Fibroblast of lung (primary cell): ENCODE results near the gene PIK3CD. TPM values are rescaled to one million over a fixed set of nuclear protein-coding genes. Genes with fewer than 3 reads are reported as not detected.

ENCODE experiments used
- DNase-seq, 2 donors: peaks; one replicate each; pipeline versions ENCODE4 v3.0.0 to v3.0.0-alpha.2; 2010; ENCODE audit warnings: low read depth in 2 of 2
- H2AFZ ChIP-seq: 2 replicates; pipeline ENCODE4 v1.5.1; 2012; ENCODE audit warnings: low read length, control low read depth, inconsistent platforms
- H3K27ac ChIP-seq: 2 replicates; pipeline ENCODE4 v1.5.1; 2011; ENCODE audit warnings: low read length, control low read depth; ENCODE audit not compliant: insufficient read depth
- H3K27me3 ChIP-seq: 2 replicates; pipeline ENCODE4 v1.5.1; 2011; ENCODE audit warnings: mild to moderate bottlenecking, low read length; ENCODE audit not compliant: control insufficient read depth, insufficient read depth
- H3K36me3 ChIP-seq: 2 replicates; pipeline ENCODE4 v1.5.1; 2011; ENCODE audit warnings: low read length; ENCODE audit not compliant: control insufficient read depth, insufficient read depth
- H3K4me1 ChIP-seq: 2 replicates; pipeline ENCODE4 v1.5.1; 2011; ENCODE audit warnings: low read length; ENCODE audit not compliant: control insufficient read depth, insufficient read depth; ENCODE audit errors: extremely low read depth
- H3K4me2 ChIP-seq: 2 replicates; pipeline ENCODE4 v1.5.1; 2011; ENCODE audit warnings: low read length, control low read depth; ENCODE audit not compliant: insufficient read depth; ENCODE audit errors: extremely low read depth
- H3K4me3 ChIP-seq, 4 experiments: fragments of 200-600 bp in 1 of 4; sonication (generic) in 1 of 4; replicated peaks in 1 of 4; 2 replicates each; pipeline ENCODE4 v1.5.1; 2011 to 2016; ENCODE audit warnings: low read length in 4 of 4, low read depth in 3 of 4, mild to moderate bottlenecking in 3 of 4, control low read depth in 2 of 4, inconsistent platforms in 1 of 4, mixed read lengths in 1 of 4; ENCODE audit not compliant: insufficient read depth in 1 of 4; ENCODE audit errors: control extremely low read depth in 1 of 4
- H3K79me2 ChIP-seq: 2 replicates; pipeline ENCODE4 v1.5.1; 2012; ENCODE audit warnings: mild to moderate bottlenecking, low read length, inconsistent platforms; ENCODE audit not compliant: control insufficient read depth, insufficient read depth
- H3K9ac ChIP-seq: 2 replicates; pipeline ENCODE4 v1.5.1; 2011; ENCODE audit warnings: mild to moderate bottlenecking, low read length, control low read depth; ENCODE audit not compliant: insufficient read depth
- H3K9me3 ChIP-seq: 2 replicates; pipeline ENCODE4 v1.5.1; 2012; ENCODE audit warnings: low read depth, low read length; ENCODE audit not compliant: control insufficient read depth, insufficient read depth
- H4K20me1 ChIP-seq: 2 replicates; pipeline ENCODE4 v1.5.1; 2011; ENCODE audit warnings: low read length; ENCODE audit not compliant: control insufficient read depth, insufficient read depth; ENCODE audit errors: extremely low read depth
- CTCF ChIP-seq, 2 donors: IDR thresholded peaks in 1 of 2; conservative IDR thresholded peaks in 1 of 2; 1 replicate in 1 of 2; 2 replicates in 1 of 2; pipeline ENCODE4 v1.5.1; 2011 to 2012; ENCODE audit warnings: low read length in 2 of 2, control low read depth in 1 of 2, inconsistent platforms in 1 of 2, low read depth in 1 of 2, mild to moderate bottlenecking in 1 of 2
- EZH2 ChIP-seq: IDR thresholded peaks from 2 replicates; pipeline ENCODE4 v1.5.1; 2012; ENCODE audit warnings: low read length, control low read depth, mild to moderate bottlenecking; ENCODE audit errors: missing control alignments
- polyA plus RNA-seq, 2 donors: library from polyadenylated mRNA; depleted of rRNA in 1 of 2; stranded (reverse) in 1 of 2; unstranded in 1 of 2; fragments of >200 nt; gene quantifications; 2 replicates each; pipeline ENCODE4 v1.2.1, GENCODE V29; 2011 to 2012; ENCODE audit warnings: missing spikeins in 1 of 2
- total RNA-seq: library from RNA; depleted of rRNA; stranded (reverse); fragments of >200 nt; gene quantifications from 2 replicates; pipeline ENCODE4 v1.2.1, GENCODE V29; 2014

PIK3CD gene
- total and polyA plus RNA-seq, 2 donors (not counting 1 experiment from before 2014, with no cell fraction given): 2.8 to 6.4 TPM

GRCh38 chr1:9768983-9769382 is 117.5 kb downstream of the PIK3CD start:
- Histone ChIP-seq H3K4me2 (no peak overlapping the region), H3K36me3 (peaks cover 2% of the 10 kb centered on the region), H2AFZ (no peak overlapping the region), H3K27ac (no peak overlapping the region), H3K4me1 (peaks cover 2% of the 10 kb centered on the region), H3K4me3 (no peak overlapping the region), H3K9me3 (no peaks in the 10 kb centered on the region), H4K20me1 (no peaks in the 10 kb centered on the region), H3K9ac (no peak overlapping the region), H3K79me2 (no peaks in the 10 kb centered on the region), H3K27me3 (no peaks in the 10 kb centered on the region)
- TF ChIP-seq CTCF (conservative IDR thresholded peaks at IDR 0.05 in 1 of 2, IDR thresholded peaks at IDR 0.05 in 1 of 2; ENCODE audit: low read depth in 1 of 2, low read length in 2 of 2) (no peak), EZH2 (no peak)
- DNase-seq: no peak

- TF ChIP-seq CTCF (conservative IDR thresholded peaks at IDR 0.05 in 1 of 2, IDR thresholded peaks at IDR 0.05 in 1 of 2; ENCODE audit: low read depth in 1 of 2, low read length in 2 of 2): no peak
- no peak for TF ChIP-seq EZH2
- Histone ChIP-seq H2AFZ (no peak overlapping the region), H4K20me1 (no peaks in the 10 kb centered on the region), H3K9ac (no peak overlapping the region), H3K4me3 (no peak overlapping the region), H3K9me3 (no peaks in the 10 kb centered on the region), H3K4me1 (peaks cover 2% of the 10 kb centered on the region), H3K4me2 (no peak overlapping the region), H3K79me2 (no peaks in the 10 kb centered on the region), H3K36me3 (peaks cover 2% of the 10 kb centered on the region), H3K27ac (no peak overlapping the region), H3K27me3 (no peaks in the 10 kb centered on the region)
- DNase-seq: no peak
Measured at GRCh38 chr1:9770298-9770697, 118.8 kb downstream of the PIK3CD start.

DNA sequence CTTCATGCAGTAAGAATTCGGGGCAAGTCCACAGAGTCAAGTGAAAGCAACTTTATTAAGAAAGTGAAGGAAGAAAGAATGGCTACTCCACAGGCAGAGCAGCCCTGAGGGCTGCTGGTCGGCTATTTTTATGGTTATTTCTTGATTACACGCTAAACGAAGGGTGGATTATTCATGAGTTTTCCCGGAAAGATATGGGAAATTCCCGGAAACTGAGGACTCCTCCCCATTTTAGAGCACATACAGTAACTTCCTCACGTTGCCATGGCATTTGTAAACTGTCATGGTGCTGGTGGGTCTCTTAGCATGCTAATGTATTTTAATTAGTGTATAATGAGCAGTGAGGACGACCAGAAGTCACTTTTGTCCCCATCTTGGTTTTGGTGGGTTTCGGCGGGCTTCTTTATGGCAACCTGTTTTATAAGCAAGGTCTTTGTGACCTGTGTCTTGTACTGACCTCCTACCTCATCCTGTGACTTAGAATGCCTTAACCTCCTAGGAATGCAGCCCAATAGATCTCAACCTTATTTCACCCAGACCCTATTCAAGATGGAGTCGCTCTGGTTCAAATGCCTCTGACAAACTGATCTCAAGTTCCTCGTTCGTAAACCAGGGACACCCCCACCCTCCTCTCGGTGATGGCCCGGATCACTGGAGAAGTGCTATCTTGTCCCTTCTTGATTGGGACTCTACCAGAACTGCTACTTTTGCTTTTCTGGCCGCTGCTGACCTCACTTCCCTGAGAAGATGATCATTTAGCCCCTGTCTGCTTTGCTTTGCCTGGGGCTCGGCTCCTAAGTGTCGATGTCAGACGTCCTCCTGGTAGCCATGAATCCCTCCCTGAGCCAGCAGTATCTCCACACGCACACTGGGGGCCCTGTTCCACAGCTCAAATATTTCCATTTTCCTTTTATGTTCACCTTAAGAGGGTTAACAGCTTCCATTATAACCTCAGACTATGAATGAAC is 123.5 kb downstream of the PIK3CD start:
- H3K27me3 ChIP-seq: no peaks in the 10 kb centered on the region
- H3K79me2 ChIP-seq: no peaks in the 10 kb centered on the region
- no peaks in the 10 kb centered on the region for H3K9me3 ChIP-seq
- H2AFZ ChIP-seq: no peak overlapping the region
- H4K20me1 ChIP-seq: no peaks in the 10 kb centered on the region
- H3K4me1 ChIP-seq: no peaks in the 10 kb centered on the region
- H3K4me3 ChIP-seq: no peak overlapping the region
- DNase-seq: no peak
- no peak overlapping the region for H3K27ac ChIP-seq
- TF ChIP-seq CTCF (conservative IDR thresholded peaks at IDR 0.05 in 1 of 2, IDR thresholded peaks at IDR 0.05 in 1 of 2; ENCODE audit: low read depth in 1 of 2, low read length in 2 of 2): no peak
- TF ChIP-seq EZH2: no peak
- no peak overlapping the region for H3K9ac ChIP-seq
- peaks cover 2% of the 10 kb centered on the region for H3K36me3 ChIP-seq
- H3K4me2 ChIP-seq: no peak overlapping the region
